NCI-H1092 (cell line): Measurements from ENCODE around the gene CANT1.

Source experiments
- DNase-seq: peaks from one replicate; lab custom pipeline; 2025; lab: John Stamatoyannopoulos, UW

The CANT1 gene

GRCh38 chr17:79007504-79008381 lies 1.8 kb downstream of the CANT1 start:
- DNase-seq = no peak

GRCh38 chr17:79006794-79007503 lies 2.6 kb downstream of the CANT1 start:
- no peak for DNase-seq

GRCh38 chr17:79006046-79006445 lies 3.5 kb downstream of the CANT1 start:
- no peak for DNase-seq

GRCh38 chr17:79005063-79005861 lies 4.3 kb downstream of the CANT1 start:
- no peak for DNase-seq

- no peak for DNase-seq
These were observed 5.7 kb downstream of the CANT1 start for GRCh38 chr17:79003661-79004411.

GRCh38 chr17:79002796-79003593 lies 6.6 kb downstream of the CANT1 start:
- DNase-seq = no peak

GRCh38 chr17:79002291-79002690 lies 7.3 kb downstream of the CANT1 start:
- DNase-seq = no peak

- no peak for DNase-seq
These were observed 8.2 kb downstream of the CANT1 start for GRCh38 chr17:79001190-79002020.

- no peak for DNase-seq
These were observed 9.0 kb downstream of the CANT1 start for GRCh38 chr17:79000396-79001189.

GRCh38 chr17:78999947-79000395 lies 9.6 kb downstream of the CANT1 start:
- DNase-seq = no peak

- DNase-seq = no peak
These were observed 10.4 kb downstream of the CANT1 start for GRCh38 chr17:78999056-78999768.

- peak; percentile 23 for DNase-seq
These were observed 11.1 kb downstream of the CANT1 start for GRCh38 chr17:78998311-78999055.

- DNase-seq = no peak
These were observed 11.7 kb downstream of the CANT1 start for GRCh38 chr17:78997881-78998280.

- DNase-seq = no peak
These were observed 12.3 kb downstream of the CANT1 start for GRCh38 chr17:78997231-78997741.

- DNase-seq = no peak
These were observed 12.8 kb downstream of the CANT1 start for GRCh38 chr17:78996781-78997201.

GRCh38 chr17:78995761-78996451 lies 13.7 kb downstream of the CANT1 start:
- no peak for DNase-seq
